Right lung (tissue), 10 donors: ENCODE data around the gene AARSD1. TPM values are rescaled to one million over a fixed set of nuclear protein-coding genes. Genes with fewer than 3 reads are reported as not detected.
"Not testable (repeated sequence)": the region's sequence is repeated elsewhere in the genome, so short reads cannot be mapped to it uniquely, and the experiment has no call there.

Source experiments
- DNase-seq, 2 donors: peaks; one replicate each; pipeline ENCODE4 v3.0.0-alpha.2; 2013
- long read RNA-seq, 8 donors: transcript quantifications; one replicate each; lab custom pipeline, GENCODE V29; 2026
- polyA plus RNA-seq, 5 donors: library from polyadenylated mRNA; unstranded; fragments of 120-200 nt; gene quantifications; one replicate each; pipeline versions ENCODE4 v1.2.1 to v1.2.3, GENCODE V29; 2013; ENCODE audit warnings: inconsistent platforms in 1 of 5, low replicate concordance in 1 of 5; ENCODE audit not compliant: insufficient read length in 5 of 5, insufficient read depth in 1 of 5

AARSD1 gene, protein sequence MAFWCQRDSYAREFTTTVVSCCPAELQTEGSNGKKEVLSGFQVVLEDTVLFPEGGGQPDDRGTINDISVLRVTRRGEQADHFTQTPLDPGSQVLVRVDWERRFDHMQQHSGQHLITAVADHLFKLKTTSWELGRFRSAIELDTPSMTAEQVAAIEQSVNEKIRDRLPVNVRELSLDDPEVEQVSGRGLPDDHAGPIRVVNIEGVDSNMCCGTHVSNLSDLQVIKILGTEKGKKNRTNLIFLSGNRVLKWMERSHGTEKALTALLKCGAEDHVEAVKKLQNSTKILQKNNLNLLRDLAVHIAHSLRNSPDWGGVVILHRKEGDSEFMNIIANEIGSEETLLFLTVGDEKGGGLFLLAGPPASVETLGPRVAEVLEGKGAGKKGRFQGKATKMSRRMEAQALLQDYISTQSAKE
- polyA plus RNA-seq: 10 to 100 TPM; 60.1 to 83.9 (median 66.5) TPM
- long read RNA-seq, donor 1, transcript AARSD1-202 (12 exons, 1,322 nt): major isoform, 13 of 27 reads
- long read RNA-seq, donor 1, transcript AARSD1-215 (2 exons, 539 nt): minor isoform, 6 of 27 reads
- long read RNA-seq, donor 1, partial matches to known transcripts: 5 of 27 reads
- long read RNA-seq, donor 1, other reads (novel, unspliced or antisense): 0 of 27 reads
- long read RNA-seq, donor 2, transcript AARSD1-202 (12 exons, 1,322 nt): major isoform, 10 of 12 reads
- long read RNA-seq, donor 2, partial matches to known transcripts: 0 of 12 reads
- long read RNA-seq, donor 2, other reads (novel, unspliced or antisense): 0 of 12 reads
- long read RNA-seq, donor 3, transcript AARSD1-202 (12 exons, 1,322 nt): major isoform, 5 of 8 reads
- long read RNA-seq, donor 3, partial matches to known transcripts: 0 of 8 reads
- long read RNA-seq, donor 3, other reads (novel, unspliced or antisense): 0 of 8 reads
- long read RNA-seq, donor 4, partial matches to known transcripts: 0 of 2 reads
- long read RNA-seq, donor 4, other reads (novel, unspliced or antisense): 0 of 2 reads
- long read RNA-seq, donor 5, transcript AARSD1-202 (12 exons, 1,322 nt): major isoform, 14 of 25 reads
- long read RNA-seq, donor 5, partial matches to known transcripts: 7 of 25 reads
- long read RNA-seq, donor 5, other reads (novel, unspliced or antisense): 0 of 25 reads
- long read RNA-seq, donor 6, transcript AARSD1-202 (12 exons, 1,322 nt): major isoform, 10 of 23 reads
- long read RNA-seq, donor 6, partial matches to known transcripts: 11 of 23 reads
- long read RNA-seq, donor 6, other reads (novel, unspliced or antisense): 0 of 23 reads
- long read RNA-seq, donor 7, transcript AARSD1-202 (12 exons, 1,322 nt): major isoform, 6 of 16 reads
- long read RNA-seq, donor 7, partial matches to known transcripts: 8 of 16 reads
- long read RNA-seq, donor 7, other reads (novel, unspliced or antisense): 0 of 16 reads
- long read RNA-seq, donor 8, partial matches to known transcripts: 0 of 3 reads
- long read RNA-seq, donor 8, other reads (novel, unspliced or antisense): 0 of 3 reads

DNA sequence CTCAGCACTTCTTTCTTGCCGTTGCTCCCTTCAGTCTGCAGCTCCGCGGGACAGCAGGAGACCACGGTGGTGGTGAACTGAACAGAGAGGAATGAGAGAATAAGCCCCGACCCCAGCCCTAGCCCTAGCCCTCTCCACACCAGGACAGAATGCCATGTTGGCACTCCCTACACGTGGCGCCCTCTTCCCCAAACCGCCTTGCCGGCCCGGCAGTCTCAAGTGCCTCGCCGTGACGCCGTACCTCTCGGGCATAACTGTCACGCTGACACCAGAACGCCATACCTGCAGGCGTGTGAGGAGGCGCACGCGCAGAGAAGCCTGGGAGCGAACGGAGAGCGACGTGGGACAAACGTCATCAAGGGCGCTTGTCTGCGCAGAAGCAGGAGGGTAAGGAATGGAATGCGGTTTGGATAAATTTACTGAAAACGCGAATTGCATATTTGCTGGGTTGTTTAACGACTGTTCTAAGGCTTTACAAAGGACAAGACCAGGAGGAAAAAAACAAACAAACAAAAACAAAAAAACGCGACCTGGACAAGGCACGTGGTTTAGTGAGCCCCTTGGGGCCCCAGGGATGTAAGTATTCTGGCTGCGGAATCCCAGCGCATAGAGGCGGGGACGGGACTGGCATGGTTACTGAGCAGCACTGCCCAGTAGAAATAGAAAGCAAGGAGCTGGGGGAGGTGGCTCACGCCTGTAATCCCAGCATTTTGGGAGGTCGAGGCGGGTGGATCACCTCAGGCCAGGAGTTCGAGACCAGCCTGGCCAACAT, at the start of gene AARSD1:
Gene AARSD1 (minus strand): TSS at position 294 of the 772 bp plus-strand sequence. CDS start 14 bp downstream, at position 280.
- DNase-seq: peak; percentile 92 to 93

DNA sequence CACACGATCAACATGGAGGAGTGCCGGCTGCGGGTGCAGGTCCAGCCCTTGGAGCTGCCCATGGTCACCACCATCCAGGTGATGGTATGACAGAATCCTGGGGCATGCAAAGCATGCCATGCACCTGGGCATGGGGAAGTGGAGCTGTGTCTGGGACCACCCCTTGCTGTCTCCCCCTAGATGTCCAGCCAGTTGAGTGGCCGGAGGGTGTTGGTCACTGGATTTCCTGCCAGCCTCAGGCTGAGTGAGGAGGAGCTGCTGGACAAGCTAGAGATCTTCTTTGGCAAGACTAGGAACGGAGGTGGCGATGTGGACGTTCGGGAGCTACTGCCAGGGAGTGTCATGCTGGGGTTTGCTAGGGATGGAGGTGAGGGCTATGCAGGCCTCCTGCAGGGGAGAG, 49.0 kb upstream of the AARSD1 start:
- DNase-seq: no peak

DNA sequence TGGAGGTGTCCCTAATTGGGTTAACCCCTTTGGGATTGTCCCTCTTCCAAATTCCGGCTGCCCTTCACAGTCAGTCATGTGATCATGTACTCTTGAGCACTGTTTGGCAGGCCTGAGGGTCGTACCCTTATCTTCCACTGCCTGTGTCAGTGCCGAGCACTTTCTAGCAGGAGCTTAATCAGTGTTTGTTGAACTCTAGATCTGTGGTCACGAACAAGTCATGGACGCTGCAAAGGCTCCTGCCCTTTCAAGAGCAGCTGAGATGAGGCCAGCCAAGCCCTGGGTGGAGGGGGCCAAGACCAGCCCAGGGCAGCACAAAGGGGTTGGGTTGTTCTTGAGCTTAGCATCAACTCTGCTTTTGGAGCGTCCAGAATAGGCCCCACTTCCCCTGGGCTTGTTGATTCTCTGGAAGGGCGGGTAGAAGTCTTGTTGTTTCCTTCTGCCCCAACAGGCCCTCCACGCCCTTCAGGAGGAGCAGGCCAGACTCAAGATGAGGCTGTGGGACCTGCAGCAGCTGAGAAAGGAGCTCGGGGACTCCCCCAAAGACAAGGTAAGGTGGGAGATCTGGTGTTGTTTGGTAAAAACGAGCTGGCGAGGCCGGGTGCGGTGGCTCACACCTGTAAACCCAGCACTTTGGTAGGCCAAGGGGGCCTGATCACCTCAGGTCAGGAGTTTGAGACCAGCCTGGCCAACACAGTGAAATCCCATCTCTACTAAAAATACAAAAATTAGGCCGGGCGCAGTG, 47.6 kb upstream of the AARSD1 start:
- no peak for DNase-seq

DNA sequence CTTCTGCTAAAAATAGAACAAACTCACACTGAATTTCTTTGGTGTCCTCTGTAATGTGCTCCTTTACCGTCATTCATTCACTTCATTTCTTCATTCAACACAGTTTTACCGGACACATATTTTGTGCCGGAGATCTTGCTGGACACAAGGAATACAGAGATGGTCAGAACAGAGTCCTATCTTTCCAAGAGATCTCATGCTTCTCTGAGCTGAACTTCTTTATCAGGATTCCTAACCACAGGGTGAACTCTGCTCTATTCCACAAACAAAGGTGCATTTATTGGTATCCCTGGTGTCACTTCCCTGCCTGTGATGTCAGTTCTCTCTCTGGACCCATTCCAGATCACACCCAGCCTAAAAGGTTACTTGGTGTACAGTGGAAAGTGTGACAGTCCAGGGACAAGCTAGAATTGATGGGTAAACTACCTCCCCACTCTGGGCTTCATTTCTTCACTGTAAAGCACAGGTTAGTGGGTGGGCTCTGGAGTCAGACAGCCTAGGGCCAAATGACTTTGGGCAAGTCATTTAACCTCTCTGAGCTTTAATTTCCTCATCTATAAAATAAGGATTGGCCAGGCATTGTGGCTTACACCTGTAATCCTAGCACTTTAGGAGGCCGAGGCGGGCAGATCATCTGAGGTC, 46.5 kb upstream of the AARSD1 start:
- DNase-seq: no peak

DNA sequence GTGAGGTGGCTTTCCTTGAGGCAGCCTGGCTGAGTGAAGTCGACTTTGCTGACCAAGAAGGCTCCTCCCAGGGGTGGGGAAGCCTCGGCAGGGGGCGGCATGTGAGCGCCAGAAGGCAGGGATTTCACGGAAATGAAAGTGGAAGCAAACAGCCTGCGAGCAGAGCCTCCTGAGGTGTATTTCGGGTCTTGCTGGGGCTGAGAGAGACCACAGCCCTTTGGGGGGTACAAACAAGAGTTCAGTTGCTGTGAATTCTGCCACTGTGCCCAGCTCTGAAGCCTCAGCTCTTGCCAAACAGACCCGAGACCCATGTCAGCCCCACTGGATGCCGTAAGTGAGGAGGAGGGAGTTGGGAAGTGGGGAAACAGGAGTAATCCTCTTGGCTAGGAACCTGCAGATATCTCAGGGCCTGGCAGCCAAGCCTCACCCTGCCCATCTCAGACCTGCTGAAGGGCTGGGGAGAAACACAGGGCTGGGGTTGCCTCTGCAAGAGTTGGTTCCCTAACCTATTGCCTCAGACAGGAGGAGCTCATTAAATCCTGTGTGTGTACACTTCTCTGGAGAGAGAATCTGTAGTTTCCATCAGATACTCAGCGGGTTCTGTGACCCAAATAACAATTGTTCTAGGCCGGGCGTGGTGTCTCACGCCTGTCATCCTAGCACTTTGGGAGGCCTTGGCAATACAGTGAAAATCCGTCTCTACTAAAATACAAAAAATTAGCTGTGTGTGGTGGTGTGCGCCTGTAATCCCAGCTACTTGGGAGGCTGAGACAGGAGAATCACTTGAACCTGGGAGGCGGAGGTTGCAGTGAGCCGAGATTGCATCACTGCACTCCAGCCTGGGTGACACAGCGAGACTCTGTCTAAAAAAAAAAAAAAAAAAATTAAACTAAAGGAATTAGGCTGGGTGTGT, 42.6 kb upstream of the AARSD1 start, which contains the start of gene IFI35:
Gene IFI35 (plus strand): TSS at position 146 of the 913 bp plus-strand sequence. CDS start 164 bp downstream, at position 310.
- peak; percentile 76 to 85 for DNase-seq

DNA sequence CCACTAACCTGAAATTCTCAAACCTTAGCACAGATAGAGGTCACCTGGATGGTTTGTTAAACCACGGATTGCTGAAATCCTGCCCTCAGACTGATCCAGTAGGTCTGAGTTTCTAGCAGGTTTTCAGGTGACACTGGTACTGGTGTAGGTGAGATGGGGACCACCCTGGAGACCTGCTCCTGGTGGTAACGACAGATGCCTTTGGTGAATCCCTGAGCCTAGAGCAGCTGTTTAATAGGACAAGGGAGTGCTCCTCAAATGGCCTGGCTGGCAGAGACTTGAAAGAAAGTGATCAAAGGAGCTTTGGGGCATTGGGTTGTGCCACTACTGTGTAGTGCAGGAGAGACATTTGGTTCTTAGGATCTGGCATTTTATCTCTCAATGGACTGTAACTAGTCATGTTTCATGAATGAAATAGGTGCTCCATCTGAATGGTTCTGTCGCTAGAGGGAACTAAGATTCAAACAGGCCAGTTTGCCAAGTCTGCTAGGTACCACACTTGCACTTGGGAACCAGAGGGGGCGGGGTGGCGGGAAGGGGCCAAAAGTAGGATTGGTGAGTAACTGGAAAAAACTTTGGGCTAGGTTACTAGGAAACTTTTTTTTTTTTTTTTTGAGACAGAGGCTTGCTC, 39.4 kb upstream of the AARSD1 start:
- DNase-seq: no peak

DNA sequence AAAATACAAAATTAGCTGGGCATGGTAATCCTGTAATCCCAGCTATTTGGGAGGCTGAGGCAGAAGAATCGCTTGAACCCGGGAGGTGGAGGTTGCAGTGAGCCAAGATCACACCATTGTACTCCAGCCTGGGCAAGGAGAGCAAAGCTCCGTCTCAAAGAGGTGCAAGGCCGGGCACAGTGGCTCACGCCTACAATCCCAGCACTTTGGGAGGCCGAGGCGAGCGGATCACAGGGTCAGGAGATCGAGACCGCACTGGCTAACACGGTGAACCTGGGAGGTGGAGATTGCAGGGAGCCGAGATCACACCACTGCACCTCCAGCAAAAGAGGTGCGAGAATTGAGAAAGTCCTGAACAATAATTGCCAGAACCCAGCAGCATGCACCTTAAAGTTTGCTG, 36.6 kb upstream of the AARSD1 start:
- not testable (repeated sequence) for DNase-seq

DNA sequence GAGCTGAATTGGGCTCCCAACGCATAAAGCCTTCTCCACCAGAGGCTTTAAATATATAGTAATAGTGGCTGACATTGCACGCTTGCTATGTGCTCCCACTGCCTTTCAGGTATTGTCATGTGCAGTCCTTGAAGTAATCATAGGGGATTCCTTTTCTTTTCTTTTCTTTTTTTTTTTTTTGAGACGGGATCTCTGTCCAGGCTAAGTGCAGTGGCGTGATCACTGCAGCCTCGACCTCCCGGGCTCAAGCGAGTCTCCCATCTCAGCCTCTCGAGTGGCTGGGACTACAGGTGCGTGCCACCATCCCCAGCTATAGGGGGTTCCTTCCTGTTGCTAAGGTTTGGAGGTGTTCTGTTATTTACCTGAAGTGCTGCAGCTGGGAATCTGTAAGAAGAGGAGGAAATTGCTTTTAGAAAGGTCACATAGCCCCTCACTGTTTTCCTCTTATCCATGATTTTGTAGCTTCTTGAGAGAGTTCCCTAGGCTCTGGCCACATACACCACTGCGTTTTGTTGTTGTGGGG, 34.8 kb upstream of the AARSD1 start:
- DNase-seq: no peak

DNA sequence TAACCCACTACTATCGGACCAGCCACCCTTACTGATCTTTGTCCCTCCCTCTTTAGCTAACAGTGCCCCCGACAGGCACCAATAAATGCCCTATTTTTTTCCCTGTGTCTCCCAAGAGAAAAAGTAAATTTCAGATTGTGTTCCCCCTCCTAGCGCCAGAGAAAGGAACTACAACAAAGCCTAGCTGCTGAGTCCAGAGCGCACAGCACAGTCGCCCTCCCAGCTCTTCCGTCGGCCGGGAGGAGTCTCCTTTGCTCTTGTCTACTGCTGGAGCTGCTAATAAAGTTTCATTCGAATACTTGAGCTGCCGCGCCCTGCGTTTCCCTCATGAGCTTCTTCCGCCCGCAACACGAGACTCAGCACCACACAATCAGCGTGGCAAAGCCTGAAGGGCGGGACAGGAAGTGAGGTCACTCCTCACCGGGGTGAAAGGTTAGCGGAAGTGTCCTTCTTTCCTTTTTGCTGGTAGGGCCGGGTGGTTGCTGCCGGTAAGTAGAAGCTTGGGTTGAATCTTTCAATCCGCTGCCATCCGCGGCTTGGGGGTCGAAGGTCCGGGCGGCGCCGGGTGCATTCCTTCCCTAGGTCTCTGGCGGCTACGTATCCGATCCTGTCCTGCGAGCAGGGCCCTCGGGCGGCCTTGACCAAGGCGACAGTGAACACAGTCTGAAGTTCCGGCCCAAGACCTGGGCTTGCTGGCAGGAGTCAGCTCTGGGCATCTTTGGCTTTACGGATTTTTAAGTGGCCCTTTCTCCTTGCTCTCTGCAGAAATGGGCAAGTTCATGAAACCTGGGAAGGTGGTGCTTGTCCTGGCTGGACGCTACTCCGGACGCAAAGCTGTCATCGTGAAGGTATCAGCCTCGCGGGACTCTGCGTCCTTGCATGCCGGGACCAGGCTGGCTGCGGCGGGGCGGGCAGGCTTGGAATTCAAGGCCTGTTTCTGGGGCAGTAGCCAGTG, 34.0 kb upstream of the AARSD1 start, which contains the start of gene RPL27:
Gene RPL27 (plus strand): TSS at position 436 of the 955 bp plus-strand sequence. CDS start 332 bp downstream, at position 768.
- peak; percentile 99 to 100 for DNase-seq

DNA sequence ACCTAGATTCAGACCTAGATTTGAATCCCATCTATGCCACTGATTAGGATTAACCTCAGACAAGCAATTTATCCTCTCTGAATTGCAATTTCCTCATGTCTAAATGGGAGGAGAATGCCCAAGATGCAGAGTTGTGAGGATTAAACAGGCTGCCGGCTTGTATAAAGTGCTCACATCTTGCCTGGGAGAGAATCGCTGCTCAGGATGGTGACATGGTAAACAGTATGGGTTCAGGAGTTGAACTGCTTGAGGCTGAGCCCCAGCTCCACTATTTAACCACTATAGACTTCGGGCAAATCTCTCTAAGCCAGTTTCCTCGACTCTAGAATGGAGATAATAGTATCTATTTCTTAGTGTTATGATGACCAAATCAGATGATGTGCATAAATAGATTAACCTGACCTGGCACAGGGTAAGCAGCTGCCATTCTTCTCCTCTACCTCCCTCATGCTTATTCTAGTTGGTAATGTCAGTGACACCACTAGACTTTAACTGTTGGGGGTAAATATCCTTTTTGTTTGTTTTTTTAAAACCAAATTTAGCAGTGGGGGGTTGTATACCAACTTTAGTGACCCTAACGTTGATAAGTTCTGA, 33.2 kb upstream of the AARSD1 start:
- no peak for DNase-seq

DNA sequence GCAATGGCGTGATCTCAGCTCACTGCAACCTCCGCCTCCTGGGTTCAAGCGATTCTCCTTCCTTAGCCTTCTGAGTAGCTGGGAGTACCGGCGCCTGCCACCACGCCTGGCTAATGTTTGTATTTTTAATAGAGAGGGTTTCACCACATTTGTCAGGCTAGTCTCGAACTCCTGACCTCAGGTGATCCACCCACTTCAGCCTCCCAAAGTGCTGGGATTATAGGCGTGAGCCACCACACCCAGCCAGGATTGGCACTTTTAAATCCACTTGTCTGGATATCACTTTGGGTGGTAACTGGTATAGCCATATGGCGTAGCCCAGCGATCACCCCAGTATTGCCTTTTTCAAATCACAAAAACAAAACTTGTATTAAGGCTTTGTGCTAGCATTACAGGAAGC, 29.7 kb upstream of the AARSD1 start:
- not testable (repeated sequence) for DNase-seq

DNA sequence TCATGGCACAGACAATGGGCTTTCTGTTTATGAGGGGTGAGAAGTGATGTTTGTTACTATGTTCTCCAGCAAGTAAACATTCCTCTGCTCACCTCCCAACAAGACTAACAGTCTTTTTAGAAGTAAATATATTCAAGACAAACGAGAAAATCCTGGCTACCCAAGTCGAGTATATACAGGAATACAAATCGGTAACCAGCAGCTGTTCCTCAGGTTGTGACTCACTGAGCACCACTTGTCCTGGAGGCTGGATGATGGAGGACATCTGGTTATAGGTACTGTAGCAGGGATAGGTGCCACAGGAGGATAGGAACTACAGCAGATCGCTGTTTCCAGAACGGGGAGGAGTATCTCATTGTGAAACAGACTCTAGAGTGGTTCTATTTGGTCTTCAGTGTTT, 28.6 kb upstream of the AARSD1 start:
- no peak for DNase-seq

DNA sequence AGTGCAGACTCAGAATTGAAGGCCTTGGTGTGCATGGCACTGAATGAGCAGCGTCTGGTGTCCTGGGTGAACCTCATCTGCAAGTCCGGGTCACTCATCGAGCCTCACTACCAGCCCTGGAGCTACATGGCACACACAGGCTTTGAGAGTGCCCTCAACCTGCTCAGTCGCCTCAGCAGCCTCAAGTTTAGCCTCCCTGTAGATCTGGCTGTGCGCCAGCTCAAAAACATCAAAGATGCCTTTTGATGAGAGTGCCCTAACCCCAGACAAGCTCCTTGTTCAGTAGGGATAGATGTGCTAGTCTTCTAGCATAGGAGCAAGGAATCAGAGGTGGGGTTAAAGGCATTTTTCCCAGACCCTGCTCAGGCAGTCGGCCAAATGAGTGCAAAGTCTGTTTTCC, 27.2 kb upstream of the AARSD1 start:
- DNase-seq: no peak

DNA sequence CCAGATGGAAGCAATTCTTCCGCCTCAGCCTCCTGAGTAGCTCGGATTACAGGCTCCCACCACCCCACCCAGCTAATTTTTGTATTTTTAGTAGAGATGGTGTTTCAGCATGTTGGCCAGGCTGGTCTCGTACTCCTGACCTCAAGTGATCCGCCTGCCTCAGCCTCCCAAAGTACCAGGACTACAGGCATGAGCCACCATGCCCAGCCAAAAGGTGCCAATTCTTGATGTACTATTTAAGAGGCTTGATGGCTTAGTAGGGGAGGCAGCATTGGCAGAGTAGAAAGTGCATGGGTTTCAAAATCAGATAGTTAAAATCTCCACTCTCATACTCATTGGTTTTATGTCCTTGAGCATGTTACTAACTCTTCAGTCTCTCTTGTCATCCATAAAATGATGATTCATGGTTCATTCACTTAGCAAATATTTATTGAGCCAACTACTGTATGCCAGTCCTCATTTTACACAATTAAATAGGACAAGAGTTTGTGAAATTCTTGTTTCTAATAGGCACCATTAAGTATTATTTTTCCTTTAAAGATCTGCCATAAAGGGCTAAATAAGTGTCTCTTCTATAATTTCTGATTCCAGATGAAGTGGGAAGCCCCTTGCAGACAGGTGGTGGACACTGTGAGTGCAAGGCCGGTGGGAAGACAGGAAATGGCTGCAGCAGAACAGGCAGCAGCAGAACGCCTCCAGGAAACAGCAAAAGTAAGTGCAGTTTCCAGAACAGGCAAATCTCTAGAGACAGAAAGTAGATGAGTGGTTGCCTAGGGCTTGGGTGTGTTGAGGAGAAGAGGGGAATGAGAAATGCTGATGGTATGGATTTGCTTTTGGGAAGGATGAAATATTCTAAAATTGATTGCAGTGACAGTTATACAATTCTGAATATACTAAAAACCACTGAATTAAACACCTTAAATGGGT, 25.7 kb upstream of the AARSD1 start:
- no peak for DNase-seq
